Cerebellar cortex (tissue), 1 donor: ENCODE measurements around the gene SLCO6A1.

ENCODE experiments used
- DNase-seq: peaks from one replicate; pipeline ENCODE4 v3.0.0-alpha.2; 2015; ENCODE audit warnings: low spot score

The SLCO6A1 gene

DNA sequence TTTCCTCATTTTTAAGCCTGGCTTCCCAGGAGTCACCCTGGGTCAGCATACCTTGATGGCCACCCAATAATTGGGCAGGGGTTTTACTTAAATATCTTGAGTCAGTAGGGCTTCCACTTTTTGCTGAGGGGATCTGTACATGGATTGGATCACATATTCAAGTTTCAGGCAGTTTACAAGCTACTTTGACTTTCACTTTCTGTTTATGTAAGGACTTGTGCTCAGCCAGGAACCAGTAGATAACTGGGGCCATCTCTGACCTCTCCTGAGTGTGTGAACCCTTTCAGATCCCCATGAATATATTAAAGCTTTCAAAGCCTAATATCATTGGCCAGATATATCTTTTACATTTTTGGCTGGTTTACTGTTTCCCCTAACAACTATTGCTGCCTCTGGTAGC is 45.1 kb downstream of the SLCO6A1 start:
- DNase-seq: no peak

- no peak for DNase-seq
These were observed 47.7 kb downstream of the SLCO6A1 start for GRCh38 chr5:102451082-102451481.

DNA sequence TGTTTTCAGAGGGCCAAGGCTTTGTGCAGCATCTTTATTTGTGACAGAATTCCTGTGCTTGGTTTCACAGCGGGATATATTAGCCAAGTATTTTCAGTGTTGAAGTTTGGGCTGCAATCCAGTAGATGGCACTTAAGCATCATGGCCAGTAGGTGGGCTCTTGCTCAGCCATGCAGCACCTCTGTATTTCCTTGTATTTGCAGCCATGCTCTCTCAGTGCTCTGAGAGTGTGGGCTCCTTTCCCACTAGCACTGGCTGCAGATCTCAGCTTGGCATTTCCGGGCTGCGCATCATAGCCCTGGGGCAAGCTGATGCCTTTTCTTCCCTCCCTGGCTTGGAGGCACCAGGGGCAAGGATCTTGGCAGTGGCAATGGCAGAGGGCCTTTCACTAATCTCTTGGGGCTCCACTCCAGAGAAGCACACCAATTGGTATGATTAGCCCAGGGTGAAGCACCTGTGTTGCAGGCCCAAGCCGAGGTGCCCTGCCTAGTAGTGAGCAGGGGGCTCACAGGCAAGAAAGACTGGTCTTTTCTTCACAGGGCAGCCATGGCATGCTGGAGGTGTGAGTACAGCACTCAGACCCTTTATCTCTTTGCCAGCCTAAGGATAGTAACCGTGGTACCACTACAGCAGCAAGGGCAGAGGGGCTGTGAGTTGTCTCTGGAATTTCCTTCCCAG is 48.3 kb downstream of the SLCO6A1 start:
- peak; percentile 12 for DNase-seq

GRCh38 chr5:102433473-102433872 is 65.3 kb downstream of the SLCO6A1 start:
- DNase-seq: no peak

DNA sequence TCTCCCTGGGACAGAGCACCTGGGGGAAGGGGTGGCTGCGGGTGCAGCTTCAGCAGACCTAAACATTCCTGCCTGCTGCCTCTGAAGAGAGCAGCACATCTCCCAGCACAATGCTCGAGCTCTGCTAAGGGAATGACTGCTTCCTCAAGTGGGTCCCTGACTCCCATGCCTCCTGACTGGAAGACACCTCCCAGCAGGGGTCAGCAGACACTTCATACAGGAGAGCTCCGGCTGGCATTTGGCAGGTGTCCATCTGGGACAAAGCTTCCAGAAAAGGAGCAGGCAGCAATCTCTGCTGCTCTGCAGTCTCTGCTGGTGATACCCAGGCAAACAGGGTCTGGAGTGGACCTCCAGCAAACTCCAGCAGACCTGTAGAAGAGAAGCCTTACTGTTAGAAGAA is 77.2 kb downstream of the SLCO6A1 start:
- DNase-seq: no peak

DNA sequence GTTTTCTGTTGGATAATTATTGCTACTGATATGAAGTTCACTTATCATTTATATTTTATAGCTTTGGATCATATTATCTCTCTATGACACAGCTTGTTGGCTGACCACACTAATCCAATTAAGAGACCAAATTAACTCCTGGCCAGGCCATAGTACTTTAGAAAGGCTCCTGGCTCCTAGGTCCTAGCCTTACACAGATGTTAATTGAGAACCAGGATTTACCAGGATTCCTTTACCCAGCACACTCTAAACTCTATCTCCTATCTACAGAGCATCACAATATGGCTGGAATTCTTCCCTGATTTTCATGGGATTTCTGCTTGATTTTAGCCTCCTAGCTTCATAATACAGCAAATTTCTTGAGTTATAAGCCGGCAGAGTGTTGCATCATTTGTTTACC is 80.3 kb downstream of the SLCO6A1 start:
- DNase-seq: no peak

- no peak for DNase-seq
These were observed 84.4 kb downstream of the SLCO6A1 start for GRCh38 chr5:102414448-102414847.

- no peak for DNase-seq
These were observed 110.6 kb downstream of the SLCO6A1 start for GRCh38 chr5:102388235-102388634.

DNA sequence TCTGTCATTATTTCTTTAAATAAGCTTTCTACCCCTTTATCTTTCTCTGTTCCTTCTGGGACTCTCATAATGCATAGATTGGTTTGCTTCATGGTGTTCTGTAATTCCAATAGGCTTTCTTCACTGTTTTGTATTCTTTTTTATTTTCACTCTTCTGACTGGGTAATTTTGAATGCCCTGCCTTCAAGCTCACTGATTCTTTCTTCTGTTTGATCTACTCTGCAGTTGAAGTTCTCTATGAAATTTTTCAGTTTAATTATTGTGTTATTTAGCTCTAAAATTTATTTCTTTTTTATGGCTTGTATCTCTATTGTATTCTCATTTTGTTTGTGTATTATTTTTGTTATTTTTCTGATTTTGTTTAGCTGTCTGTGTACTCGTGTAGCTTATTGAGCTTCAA is 113.4 kb downstream of the SLCO6A1 start:
- no peak for DNase-seq

- no peak for DNase-seq
These were observed 118.6 kb downstream of the SLCO6A1 start for GRCh38 chr5:102380174-102380573.

DNA sequence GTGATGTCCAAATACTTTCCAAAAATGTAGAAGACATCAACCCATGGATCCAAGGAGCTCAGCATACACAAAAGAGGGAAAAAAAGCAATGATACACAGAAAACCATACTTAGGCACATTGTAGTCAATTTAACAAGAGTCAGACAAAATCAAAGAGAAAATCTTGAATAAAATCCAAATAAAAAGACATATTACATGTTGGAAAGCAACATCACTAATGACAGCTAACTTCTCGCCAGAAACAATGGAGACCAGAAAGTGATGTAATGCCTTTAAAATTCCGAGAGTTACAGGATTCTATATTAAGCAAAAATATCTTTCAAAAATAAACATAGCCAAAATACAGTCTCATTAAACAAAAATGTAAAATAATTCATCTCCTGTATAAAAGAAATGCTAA is 122.9 kb downstream of the SLCO6A1 start:
- no peak for DNase-seq

- DNase-seq: no peak
These were observed 123.5 kb downstream of the SLCO6A1 start for GRCh38 chr5:102375272-102375671.

- no peak for DNase-seq
These were observed 130.4 kb downstream of the SLCO6A1 start for GRCh38 chr5:102368392-102368791.

- no peak for DNase-seq
These were observed 157.0 kb downstream of the SLCO6A1 start for GRCh38 chr5:102341681-102342288.

GRCh38 chr5:102324714-102325113 is 174.1 kb downstream of the SLCO6A1 start:
- DNase-seq: no peak
